ENCODE data around the gene ARHGAP20. TPM values are rescaled to one million over a fixed set of nuclear protein-coding genes. Genes with fewer than 3 reads are reported as not detected.

ARHGAP20 gene
- total and polyA plus RNA-seq, 2 of the 8 experiments (the other 6 are each of a cell fraction or from before 2014, with no cell fraction given): 0.05 to 0.28 TPM

DNA sequence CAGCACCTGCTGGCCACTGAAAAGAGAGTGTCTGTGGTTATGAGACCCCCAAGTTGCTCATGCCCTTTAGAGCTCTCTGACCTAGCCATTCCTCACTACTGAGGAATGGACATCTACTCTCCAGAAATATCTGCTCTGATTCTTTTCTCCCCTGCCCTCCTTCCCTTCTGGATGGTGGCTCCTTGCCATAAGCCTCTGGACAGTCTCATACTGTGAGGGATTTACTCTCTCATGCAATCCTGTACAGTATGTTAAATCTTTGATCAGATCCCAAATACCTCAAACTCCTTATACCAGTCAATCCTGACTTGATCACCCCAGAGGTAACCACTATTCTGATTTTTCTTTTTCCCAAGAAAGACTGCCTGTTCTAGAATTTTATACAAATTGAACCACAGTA is 80.7 kb downstream of the ARHGAP20 start:
- H3K9ac ChIP-seq (replicated peaks in 1 of 4; ENCODE audit: extremely low read depth in 1 of 4, low read depth in 3 of 4, low read length in 3 of 4): no peak overlapping the region
- H4K20me1 ChIP-seq (replicated peaks in 1 of 2; ENCODE audit: control insufficient read depth in 1 of 2, insufficient read depth in 2 of 2, low read length in 2 of 2): no peaks in the 10 kb centered on the region
- H4K8ac ChIP-seq (ENCODE audit: extremely low read depth, insufficient read depth, low read length): no peak overlapping the region
- H3K9me3 ChIP-seq (ENCODE audit: insufficient read depth in 2 of 2, low read depth in 1 of 2, low read length in 1 of 2): no peaks in the 10 kb centered on the region
- H2AFZ ChIP-seq (ENCODE audit: low read length): no peak overlapping the region
- no peak overlapping the region for H2AK5ac ChIP-seq (ENCODE audit: low read depth, low read length)
- no peak overlapping the region for H2BK20ac ChIP-seq (ENCODE audit: low read length)
- no peak overlapping the region for H2BK120ac ChIP-seq (replicated peaks; ENCODE audit: low read depth, low read length)
- POLR2A ChIA-PET (ENCODE audit: partially characterized antibody): no interaction called here
- H3K27ac ChIP-seq (ENCODE audit: low read depth, low read length): no peak overlapping the region
- no peaks in the 10 kb centered on the region for H3K23me2 ChIP-seq (ENCODE audit: low read depth, low read length)
- no peaks in the 10 kb centered on the region for H3K79me1 ChIP-seq (ENCODE audit: low read depth, low read length)
- H3K4me1 ChIP-seq (replicated peaks in 1 of 4; ENCODE audit: control insufficient read depth in 3 of 4, insufficient read depth in 4 of 4, low read length in 3 of 4): no peaks in the 10 kb centered on the region
- no peak overlapping the region for H3K4me2 ChIP-seq (ENCODE audit: insufficient read depth in 1 of 2, low read depth in 2 of 2, low read length in 2 of 2)
- no peak overlapping the region for H3K4ac ChIP-seq (replicated peaks; ENCODE audit: insufficient read length, low read depth, low read length)
- H2BK12ac ChIP-seq (ENCODE audit: low read depth, low read length): no peak overlapping the region
- H2BK5ac ChIP-seq (ENCODE audit: low read depth, low read length): no peak overlapping the region
- no peak overlapping the region for H3K23ac ChIP-seq (ENCODE audit: insufficient read length)
- H3K56ac ChIP-seq (replicated peaks; ENCODE audit: insufficient read length, low read depth, low read length): no peak overlapping the region
- no peaks in the 10 kb centered on the region for H3K79me2 ChIP-seq (ENCODE audit: control insufficient read depth in 1 of 2, insufficient read depth in 2 of 2, low read length in 2 of 2)
- no peaks in the 10 kb centered on the region for H3K36me3 ChIP-seq (ENCODE audit: control insufficient read depth in 2 of 4, insufficient read depth in 4 of 4, low read length in 3 of 4)
- H3K14ac ChIP-seq (ENCODE audit: insufficient read length): no peak overlapping the region
- CTCF ChIA-PET (ENCODE audit: partially characterized antibody): no interaction called here
- FAIRE-seq (no peak), DNase-seq (ENCODE audit: low read depth in 1 of 2, low spot score in 2 of 2) (no peak)
- H2BK15ac ChIP-seq (ENCODE audit: low read length): no peak overlapping the region
- H3K27me3 ChIP-seq (replicated peaks in 1 of 4; ENCODE audit: control insufficient read depth in 3 of 4, extremely low read depth in 1 of 4, insufficient read depth in 3 of 4, low read length in 3 of 4): no peaks in the 10 kb centered on the region
- H4K5ac ChIP-seq (ENCODE audit: insufficient read length, low read depth, low read length): no peak overlapping the region
- H4K91ac ChIP-seq (replicated peaks; ENCODE audit: insufficient read length, low read length): no peak overlapping the region
- H3K4me3 ChIP-seq (ENCODE audit: extremely low read depth in 1 of 4, insufficient read depth in 2 of 4, low read depth in 3 of 4, low read length in 4 of 4): no peak overlapping the region
- no peak overlapping the region for H3K18ac ChIP-seq (ENCODE audit: extremely low read depth, low read length)
- TF ChIP-seq JUND (IDR thresholded peaks at IDR 0.05; ENCODE audit: low read length) (no peak), CREB1 (IDR thresholded peaks at IDR 0.05) (no peak), POLR2A (IDR thresholded peaks at IDR 0.05; ENCODE audit: control extremely low read depth in 1 of 2, low read depth in 2 of 2, low read length in 2 of 2) (no peak), RFX5 (IDR thresholded peaks at IDR 0.05; ENCODE audit: borderline replicate concordance, low read depth, low read length) (no peak), NANOG (IDR thresholded peaks at IDR 0.05; ENCODE audit: insufficient read depth, low read depth, low read length, poor library complexity, severe bottlenecking) (no peak), MAFK (IDR thresholded peaks at IDR 0.05; ENCODE audit: low read depth, low read length) (no peak), GTF2F1 (IDR thresholded peaks at IDR 0.05; ENCODE audit: borderline replicate concordance, low read depth, low read length) (no peak), KDM4A (IDR thresholded peaks at IDR 0.05; ENCODE audit: low read depth, low read length, severe bottlenecking) (no peak), BRCA1 (IDR thresholded peaks at IDR 0.05; ENCODE audit: low read depth, low read length) (no peak), CBX5 (IDR thresholded peaks at IDR 0.05; ENCODE audit: low read depth, low read length) (no peak), EGR1 (IDR thresholded peaks at IDR 0.05; ENCODE audit: borderline replicate concordance, low read depth, low read length) (no peak), POLR2AphosphoS5 (IDR thresholded peaks at IDR 0.05; ENCODE audit: low read depth, low read length) (no peak), TAF1 (IDR thresholded peaks at IDR 0.05; ENCODE audit: low read depth, low read length) (no peak)
- TF ChIP-seq, protein P1, sequence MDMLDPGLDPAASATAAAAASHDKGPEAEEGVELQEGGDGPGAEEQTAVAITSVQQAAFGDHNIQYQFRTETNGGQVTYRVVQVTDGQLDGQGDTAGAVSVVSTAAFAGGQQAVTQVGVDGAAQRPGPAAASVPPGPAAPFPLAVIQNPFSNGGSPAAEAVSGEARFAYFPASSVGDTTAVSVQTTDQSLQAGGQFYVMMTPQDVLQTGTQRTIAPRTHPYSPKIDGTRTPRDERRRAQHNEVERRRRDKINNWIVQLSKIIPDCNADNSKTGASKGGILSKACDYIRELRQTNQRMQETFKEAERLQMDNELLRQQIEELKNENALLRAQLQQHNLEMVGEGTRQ (IDR thresholded peaks at IDR 0.05; ENCODE audit: low read length): no peak
- TF ChIP-seq, protein P2, sequence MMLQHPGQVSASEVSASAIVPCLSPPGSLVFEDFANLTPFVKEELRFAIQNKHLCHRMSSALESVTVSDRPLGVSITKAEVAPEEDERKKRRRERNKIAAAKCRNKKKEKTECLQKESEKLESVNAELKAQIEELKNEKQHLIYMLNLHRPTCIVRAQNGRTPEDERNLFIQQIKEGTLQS (IDR thresholded peaks at IDR 0.05; ENCODE audit: insufficient read depth, low read depth, low read length): no peak

Data from H1 (cell line).